GM12878 (cell line): ENCODE measurements around the gene TCF23. TPM values are rescaled to one million over a fixed set of nuclear protein-coding genes. Genes with fewer than 3 reads are reported as not detected.

Source experiments
- ATAC-seq: fragments of 200-7000 bp; cut with Tn5 transposase; 3 replicates; pipeline ENCODE4 v1.9.1; 2020; ENCODE audit warnings: mild to moderate bottlenecking, moderate library complexity
- BruUV-seq: library from RNA; stranded (reverse); fragments of 400-500 nt; replicated peaks from 2 replicates; lab custom pipeline; 2021; lab: Mats Ljungman, UMichigan
- CTCF ChIA-PET: fragments of 300-600 bp; sonication (Branson Sonifier 250); formaldehyde crosslinking; extraction: SDS; loops from one replicate; lab custom pipeline; 2021; ENCODE audit warnings: inconsistent platforms; lab: Yijun Ruan, JAX
- POLR2A ChIA-PET: fragments of 350-600 bp; formaldehyde crosslinking; extraction: SDS; loops from one replicate; lab custom pipeline; 2021; ENCODE audit warnings: inconsistent platforms; lab: Charles Lee
- RAD21 ChIA-PET: fragments of 300-600 bp; sonication (Branson Sonifier 250); formaldehyde crosslinking; loops from one replicate; lab custom pipeline; 2023; ENCODE audit warnings: antibody characterized with exemption; ENCODE audit not compliant: unreplicated experiment; lab: Charles Lee
- SMC1A ChIA-PET: fragments of 300-600 bp; sonication (Branson Sonifier 250); formaldehyde crosslinking; loops from one replicate; lab custom pipeline; 2023; ENCODE audit not compliant: unreplicated experiment, uncharacterized antibody; lab: Charles Lee
- DNase-seq: peaks from one replicate; pipeline ENCODE4 v3.0.0-alpha.2; 2011; ENCODE audit warnings: low read depth, low spot score
- FAIRE-seq: peaks from 3 replicates; lab custom pipeline; 2011; peaks lifted over from hg19 to GRCh38; lab: Jason Lieb, UNC
- H2AFZ ChIP-seq: 2 replicates; pipeline ENCODE4 v1.6.0; 2011; ENCODE audit warnings: low read depth, low read length, control low read depth; ENCODE audit not compliant: control insufficient read depth
- H3K27ac ChIP-seq: 2 replicates; pipeline ENCODE4 v1.5.1; 2011; ENCODE audit warnings: control low read depth; ENCODE audit not compliant: control insufficient read depth, insufficient read depth
- H3K27me3 ChIP-seq, 2 experiments: replicated peaks in 1 of 2; 2 replicates each; pipeline versions ENCODE4 v1.6.0 to v1.6.1; 2011; ENCODE audit warnings: low read length in 1 of 2; ENCODE audit not compliant: control insufficient read depth in 2 of 2, insufficient read depth in 2 of 2
- H3K36me3 ChIP-seq, 2 experiments: 2 replicates each; pipeline ENCODE4 v1.5.1; 2011; ENCODE audit warnings: low read length in 1 of 2; ENCODE audit not compliant: control insufficient read depth in 2 of 2, insufficient read depth in 2 of 2
- H3K4me1 ChIP-seq: 2 replicates; pipeline ENCODE4 v1.6.1; 2011; ENCODE audit warnings: mild to moderate bottlenecking, low read length, moderate library complexity, mixed read lengths; ENCODE audit not compliant: control insufficient read depth, insufficient read depth
- H3K4me2 ChIP-seq: 2 replicates; pipeline ENCODE4 v1.6.0; 2011; ENCODE audit warnings: control low read depth; ENCODE audit not compliant: control insufficient read depth, insufficient read depth
- H3K4me3 ChIP-seq: fragments of 200-600 bp; sonication (generic); 2 replicates; pipeline ENCODE4 v1.5.1; 2016
- H3K79me2 ChIP-seq: 2 replicates; pipeline ENCODE4 v1.6.0; 2011; ENCODE audit warnings: low read length; ENCODE audit not compliant: control insufficient read depth, insufficient read depth
- H3K9ac ChIP-seq: 2 replicates; pipeline ENCODE4 v1.8.0; 2011; ENCODE audit warnings: low read length, control low read depth, mixed read lengths; ENCODE audit not compliant: control insufficient read depth, insufficient read depth
- H3K9me3 ChIP-seq: replicated peaks from 3 replicates; pipeline ENCODE4 v1.5.1; 2011; ENCODE audit warnings: mild to moderate bottlenecking, low read length; ENCODE audit not compliant: control insufficient read depth, insufficient read depth
- H4K20me1 ChIP-seq: 2 replicates; pipeline ENCODE4 v1.6.0; 2011; ENCODE audit not compliant: control insufficient read depth, insufficient read depth
- ASH2L ChIP-seq: fragments of 300-600, 200-600 bp; sonication (generic); IDR thresholded peaks from 2 replicates; pipeline ENCODE4 v1.6.1; 2017; ENCODE audit warnings: low read depth, mild to moderate bottlenecking, borderline replicate concordance
- ATF7 ChIP-seq: fragments of 450-650 bp; IDR thresholded peaks from 2 replicates; pipeline ENCODE4 v1.6.1; 2016; ENCODE audit warnings: low read depth, mild to moderate bottlenecking
- BMI1 ChIP-seq: fragments of 450-650 bp; IDR thresholded peaks from 2 replicates; pipeline ENCODE4 v1.6.1; 2016; ENCODE audit warnings: mild to moderate bottlenecking, moderate library complexity, borderline replicate concordance
- HDGF ChIP-seq: fragments of 450-650 bp; IDR thresholded peaks from 2 replicates; pipeline ENCODE4 v1.6.1; 2016; ENCODE audit warnings: antibody characterized with exemption
- RELB ChIP-seq: fragments of 450-650 bp; IDR thresholded peaks from 2 replicates; pipeline ENCODE4 v1.6.1; 2017; ENCODE audit warnings: low read depth, mild to moderate bottlenecking, moderate library complexity
- SREBF2 ChIP-seq: IDR thresholded peaks from 2 replicates; pipeline ENCODE4 v1.6.1; 2012; ENCODE audit warnings: mild to moderate bottlenecking, low read length
- SUPT20H ChIP-seq: IDR thresholded peaks from 2 replicates; pipeline ENCODE4 v1.6.1; 2011; ENCODE audit warnings: low read depth, mild to moderate bottlenecking, low read length, moderate library complexity, borderline replicate concordance; ENCODE audit not compliant: control insufficient read depth
- ZNF217 ChIP-seq: fragments of 450-650 bp; IDR thresholded peaks from 2 replicates; pipeline ENCODE4 v1.6.1; 2017; ENCODE audit warnings: antibody characterized with exemption, mild to moderate bottlenecking
- WGBS: methylation state at CpG from one replicate; pipeline ENCODE4 v1.1.6; 2016; ENCODE audit warnings: low lambda C conversion rate; ENCODE audit not compliant: insufficient replicate concordance, insufficient coverage; ENCODE audit errors: missing lambda C conversion rate; 5-methylcytosine and 5-hydroxymethylcytosine counted together
- in situ Hi-C: fragments of 300-500 bp; cut with MboI; formaldehyde crosslinking; loops from 9 replicates; pipeline ENCODE4 v1.14.3; 2018; ENCODE audit warnings: mixed read lengths
- intact Hi-C: fragments of 100-400 bp; cut with micrococcal nuclease; formaldehyde crosslinking; loops from one replicate; pipeline ENCODE4 v1.14.2; 2022; ENCODE audit not compliant: unreplicated experiment
- polyA plus RNA-seq, 11 experiments: library from polyadenylated mRNA; depleted of rRNA in 4 of 11; unstranded in 6 of 11; stranded (reverse) in 5 of 11; fragments of >200 nt; fragmentation: Nextera tagmentation in 4 of 11; fragmentation: Illumina TruSeq in 1 of 11; extraction: Ambion mirVana in 4 of 11; extraction: Trizol in 1 of 11; gene quantifications; 1 replicate in 1 of 11; 2 replicates in 10 of 11; pipeline versions ENCODE4 v1.2.1 to v1.2.3, GENCODE V29; 2011 to 2016; ENCODE audit warnings: inconsistent platforms in 2 of 11, missing spikeins in 2 of 11, low read depth in 1 of 11
- total RNA-seq, 4 experiments: library from RNA; depleted of rRNA in 3 of 4; stranded (reverse); fragments of >200 nt in 3 of 4; fragmentation: Illumina TruSeq in 1 of 4; extraction: Trizol in 1 of 4; gene quantifications; 2 replicates each; pipeline versions ENCODE4 v1.2.1 to v1.2.3, GENCODE V29; 2013 to 2021
- TF ChIP-seq, protein P1 (sequence below): IDR thresholded peaks from 2 replicates; pipeline ENCODE4 v1.6.1; 2011; ENCODE audit warnings: low read depth, mild to moderate bottlenecking, low read length, moderate library complexity, borderline replicate concordance; ENCODE audit errors: extremely low read depth

The TCF23 gene
- total and polyA plus RNA-seq, 10 of the 15 experiments (the other 5 are each of a cell fraction or from before 2014, with no cell fraction given) = not detected

DNA sequence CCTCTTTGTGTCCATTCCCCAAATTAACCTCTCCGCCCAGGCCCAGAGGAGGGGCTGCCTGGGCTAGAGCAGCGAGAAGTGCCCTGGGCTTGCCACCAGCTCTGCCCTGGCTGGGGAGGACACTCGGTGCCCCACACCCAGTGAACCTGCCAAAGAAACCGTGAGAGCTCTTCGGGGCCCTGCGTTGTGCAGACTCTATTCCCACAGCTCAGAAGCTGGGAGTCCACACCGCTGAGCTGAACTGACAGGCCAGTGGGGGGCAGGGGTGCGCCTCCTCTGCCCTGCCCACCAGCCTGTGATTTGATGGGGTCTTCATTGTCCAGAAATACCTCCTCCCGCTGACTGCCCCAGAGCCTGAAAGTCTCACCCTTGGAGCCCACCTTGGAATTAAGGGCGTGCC lies 48.8 kb upstream of the TCF23 start:
- intact Hi-C loops (no loop called here), in situ Hi-C loops (no loop called here)
- no peaks in the 10 kb centered on the region for H3K9me3 ChIP-seq
- SMC1A ChIA-PET = interaction anchor here (1.1 to 4.7 kb wide), 5 partner anchors 12 to 198 kb away, joined by 3 to 19 read pairs (median 4); no protein-coding TSS in a partner anchor
- no TSS peak for BruUV-seq
- H3K27me3 ChIP-seq = no peaks in the 10 kb centered on the region
- H3K79me2 ChIP-seq = no peaks in the 10 kb centered on the region
- TF ChIP-seq SREBF2 (no peak), ASH2L (no peak), RELB (no peak), BMI1 (no peak), HDGF (no peak), SUPT20H (no peak), ATF7 (no peak), ZNF217 (no peak)
- TF ChIP-seq, protein P1, sequence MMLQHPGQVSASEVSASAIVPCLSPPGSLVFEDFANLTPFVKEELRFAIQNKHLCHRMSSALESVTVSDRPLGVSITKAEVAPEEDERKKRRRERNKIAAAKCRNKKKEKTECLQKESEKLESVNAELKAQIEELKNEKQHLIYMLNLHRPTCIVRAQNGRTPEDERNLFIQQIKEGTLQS = no peak
- 56% methylated on average over 10 of the region's 10 CpGs for WGBS
- POLR2A ChIA-PET = no interaction called here
- H3K4me3 ChIP-seq = no peak overlapping the region
- RAD21 ChIA-PET = interaction anchor here (0.7 to 4.4 kb wide), 6 partner anchors 12 to 203 kb away, joined by 3 to 39 read pairs (median 8); partner anchors contain the start of gene KHK
- no peaks in the 10 kb centered on the region; a peak in 1 of 4 replicates for H3K36me3 ChIP-seq
- H3K27ac ChIP-seq = no peak overlapping the region
- no peak overlapping the region for H3K4me2 ChIP-seq
- ATAC-seq (no peak), FAIRE-seq (no peak), DNase-seq (no peak)
- no peaks in the 10 kb centered on the region; the same call in 1 of the 2 replicates for H3K4me1 ChIP-seq
- H2AFZ ChIP-seq = no peak overlapping the region
- CTCF ChIA-PET = interaction anchor here (0.7 to 9.3 kb wide), 11 partner anchors 22 to 584 kb away, joined by 3 to 132 read pairs (median 4); partner anchors contain the start of genes PREB and TRIM54
- H3K9ac ChIP-seq = no peak overlapping the region
- H4K20me1 ChIP-seq = no peaks in the 10 kb centered on the region
